Osteoblast (primary cell): Measurements from ENCODE around the gene RCAN3. TPM values are rescaled to one million over a fixed set of nuclear protein-coding genes. Genes with fewer than 3 reads are reported as not detected.
A peak's percentile ranks its signal among the peaks of the same experiment; 100 is the strongest.

Experiments used
- DNase-seq: peaks from one replicate; pipeline ENCODE4 v3.0.0; 2011; ENCODE audit warnings: low spot score, mixed read lengths; ENCODE audit not compliant: insufficient read length; ENCODE audit errors: missing footprints
- H2AFZ ChIP-seq: 2 replicates; pipeline ENCODE4 v1.6.0; 2011; ENCODE audit warnings: mild to moderate bottlenecking, low read length
- H3K27ac ChIP-seq: 2 replicates; pipeline ENCODE4 v1.5.1; 2011; ENCODE audit warnings: mild to moderate bottlenecking, low read depth, low read length, moderate library complexity
- H3K27me3 ChIP-seq: 2 replicates; pipeline ENCODE4 v1.6.0; 2012; ENCODE audit warnings: mild to moderate bottlenecking, control low read depth, inconsistent platforms, low read length, moderate library complexity; ENCODE audit not compliant: insufficient read depth
- H3K36me3 ChIP-seq: 2 replicates; pipeline ENCODE4 v1.5.1; 2011; ENCODE audit warnings: mild to moderate bottlenecking, low read length, control low read depth, moderate library complexity; ENCODE audit not compliant: insufficient read depth
- H3K4me1 ChIP-seq: 2 replicates; pipeline ENCODE4 v1.5.1; 2011; ENCODE audit warnings: mild to moderate bottlenecking, low read length, control low read depth, moderate library complexity; ENCODE audit not compliant: insufficient read depth
- H3K4me2 ChIP-seq: 2 replicates; pipeline ENCODE4 v1.6.0; 2011; ENCODE audit warnings: mild to moderate bottlenecking, low read length; ENCODE audit not compliant: insufficient read depth
- H3K4me3 ChIP-seq: fragments of 200-600 bp; sonication (generic); 3 replicates; pipeline ENCODE4 v1.5.1; 2012; ENCODE audit warnings: mild to moderate bottlenecking, low read length, inconsistent platforms; ENCODE audit not compliant: insufficient read depth
- H3K79me2 ChIP-seq: 2 replicates; pipeline ENCODE4 v1.6.0; 2012; ENCODE audit warnings: mild to moderate bottlenecking, low read length, control low read depth, inconsistent platforms; ENCODE audit not compliant: insufficient read depth
- H3K9me3 ChIP-seq: 2 replicates; pipeline ENCODE4 v1.5.1; 2011; ENCODE audit warnings: low read depth, low read length, control low read depth
- H4K20me1 ChIP-seq: 2 replicates; pipeline ENCODE4 v1.6.0; 2012; ENCODE audit warnings: mild to moderate bottlenecking, low read length, control low read depth; ENCODE audit not compliant: insufficient read depth
- total RNA-seq: library from RNA; depleted of rRNA; stranded (reverse); fragments of >200 nt; gene quantifications from 2 replicates; pipeline ENCODE4 v1.2.3, GENCODE V29; 2012
- TF ChIP-seq, protein P1 (sequence below): IDR thresholded peaks from 2 replicates; pipeline ENCODE4 v1.5.1; 2011; ENCODE audit warnings: mild to moderate bottlenecking, low read depth, low read length, moderate library complexity; ENCODE audit errors: extremely low read depth

Gene RCAN3
- total RNA-seq, 1 donor: 1.8 TPM

- no peak for DNase-seq
- no peak overlapping the region for H2AFZ ChIP-seq
- no peaks in the 10 kb centered on the region for H3K4me1 ChIP-seq
- H3K4me3 ChIP-seq: no peak overlapping the region
- no peaks in the 10 kb centered on the region for H3K36me3 ChIP-seq
- H4K20me1 ChIP-seq: peaks cover 3% of the 10 kb centered on the region
- no peak overlapping the region for H3K4me2 ChIP-seq
- no peaks in the 10 kb centered on the region for H3K79me2 ChIP-seq
- TF ChIP-seq, protein P1, sequence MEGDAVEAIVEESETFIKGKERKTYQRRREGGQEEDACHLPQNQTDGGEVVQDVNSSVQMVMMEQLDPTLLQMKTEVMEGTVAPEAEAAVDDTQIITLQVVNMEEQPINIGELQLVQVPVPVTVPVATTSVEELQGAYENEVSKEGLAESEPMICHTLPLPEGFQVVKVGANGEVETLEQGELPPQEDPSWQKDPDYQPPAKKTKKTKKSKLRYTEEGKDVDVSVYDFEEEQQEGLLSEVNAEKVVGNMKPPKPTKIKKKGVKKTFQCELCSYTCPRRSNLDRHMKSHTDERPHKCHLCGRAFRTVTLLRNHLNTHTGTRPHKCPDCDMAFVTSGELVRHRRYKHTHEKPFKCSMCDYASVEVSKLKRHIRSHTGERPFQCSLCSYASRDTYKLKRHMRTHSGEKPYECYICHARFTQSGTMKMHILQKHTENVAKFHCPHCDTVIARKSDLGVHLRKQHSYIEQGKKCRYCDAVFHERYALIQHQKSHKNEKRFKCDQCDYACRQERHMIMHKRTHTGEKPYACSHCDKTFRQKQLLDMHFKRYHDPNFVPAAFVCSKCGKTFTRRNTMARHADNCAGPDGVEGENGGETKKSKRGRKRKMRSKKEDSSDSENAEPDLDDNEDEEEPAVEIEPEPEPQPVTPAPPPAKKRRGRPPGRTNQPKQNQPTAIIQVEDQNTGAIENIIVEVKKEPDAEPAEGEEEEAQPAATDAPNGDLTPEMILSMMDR: no peak
- H3K9me3 ChIP-seq: no peaks in the 10 kb centered on the region
- H3K27me3 ChIP-seq: peaks cover 49% of the 10 kb centered on the region
- no peak overlapping the region for H3K27ac ChIP-seq
Observed at GRCh38 chr1:24557220-24557619, 54.6 kb downstream of the RCAN3 start.

GRCh38 chr1:24557711-24558131, 55.1 kb downstream of the RCAN3 start:
- H3K9me3 ChIP-seq: no peaks in the 10 kb centered on the region
- DNase-seq: no peak
- H3K4me1 ChIP-seq: no peaks in the 10 kb centered on the region
- TF ChIP-seq, protein P1: no peak
- peak overlapping the region; percentile 13 for H3K4me2 ChIP-seq
- H3K4me3 ChIP-seq: no peak overlapping the region
- no peaks in the 10 kb centered on the region for H3K79me2 ChIP-seq
- no peak overlapping the region for H3K27ac ChIP-seq
- no peaks in the 10 kb centered on the region for H3K36me3 ChIP-seq
- H2AFZ ChIP-seq: no peak overlapping the region
- peaks cover 49% of the 10 kb centered on the region for H3K27me3 ChIP-seq
- H4K20me1 ChIP-seq: peaks cover 3% of the 10 kb centered on the region

- H4K20me1 ChIP-seq: peaks cover 3% of the 10 kb centered on the region
- H3K4me1 ChIP-seq: no peaks in the 10 kb centered on the region
- H2AFZ ChIP-seq: no peak overlapping the region
- no peaks in the 10 kb centered on the region for H3K9me3 ChIP-seq
- TF ChIP-seq, protein P1: no peak
- H3K27ac ChIP-seq: no peak overlapping the region
- H3K36me3 ChIP-seq: no peaks in the 10 kb centered on the region
- H3K27me3 ChIP-seq: peaks cover 49% of the 10 kb centered on the region
- H3K4me3 ChIP-seq: no peak overlapping the region
- H3K4me2 ChIP-seq: no peak overlapping the region
- H3K79me2 ChIP-seq: no peaks in the 10 kb centered on the region
- DNase-seq: no peak
Observed at GRCh38 chr1:24558455-24558854, 55.8 kb downstream of the RCAN3 start.

DNA sequence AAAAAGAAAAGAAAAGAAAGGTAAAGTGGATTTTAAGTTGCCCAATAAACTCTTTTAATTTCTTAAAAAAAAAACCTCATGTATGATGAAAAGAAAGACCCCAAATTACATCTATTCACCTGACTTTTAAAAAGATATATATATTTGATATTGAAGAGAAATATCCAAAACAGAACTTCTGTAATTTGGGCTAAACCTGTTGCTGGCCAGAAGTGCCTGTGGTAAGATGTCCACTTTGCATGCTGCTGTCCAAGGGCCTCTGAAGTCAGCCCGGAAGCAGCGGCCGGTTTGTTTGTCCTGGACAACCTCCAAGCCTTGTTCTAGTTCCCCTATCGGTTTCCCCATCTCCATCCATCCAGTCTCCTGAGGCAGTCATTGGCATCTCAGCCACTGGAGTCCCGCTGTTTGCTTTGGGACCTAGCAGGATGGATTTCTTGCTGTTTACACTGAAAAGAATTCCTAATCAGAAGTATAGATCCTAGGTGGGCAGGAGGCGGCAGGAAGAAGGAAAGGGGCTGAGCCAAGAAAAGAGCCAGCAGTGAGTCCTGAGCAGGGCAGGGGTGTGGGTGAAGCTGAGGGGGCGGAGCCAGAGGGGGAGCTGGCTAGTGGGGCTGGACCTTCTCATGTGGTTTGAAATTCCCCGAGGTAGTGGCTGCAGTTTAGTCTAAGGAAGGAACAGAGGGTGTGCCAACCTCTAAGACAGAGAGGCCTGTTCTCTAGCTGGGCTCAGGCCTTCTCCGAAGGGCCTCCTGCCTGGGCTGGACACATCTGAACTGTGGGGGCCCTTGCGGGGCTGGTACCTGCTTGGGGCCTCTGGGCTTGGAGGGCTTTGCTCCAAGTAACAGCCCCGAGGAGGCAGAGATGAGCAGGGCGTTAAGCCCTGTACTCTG, 56.5 kb downstream of the RCAN3 start:
- TF ChIP-seq, protein P1: no peak
- no peak overlapping the region for H2AFZ ChIP-seq
- no peak overlapping the region for H3K27ac ChIP-seq
- DNase-seq: peak; percentile 95
- peaks cover 3% of the 10 kb centered on the region for H4K20me1 ChIP-seq
- H3K27me3 ChIP-seq: peaks cover 46% of the 10 kb centered on the region
- peak overlapping the region; percentile 23 for H3K4me2 ChIP-seq
- H3K36me3 ChIP-seq: no peaks in the 10 kb centered on the region
- no peaks in the 10 kb centered on the region for H3K79me2 ChIP-seq
- H3K4me3 ChIP-seq: no peak overlapping the region
- H3K4me1 ChIP-seq: no peaks in the 10 kb centered on the region
- no peaks in the 10 kb centered on the region for H3K9me3 ChIP-seq
